ENCODE data around the gene KCNAB1. TPM values are rescaled to one million over a fixed set of nuclear protein-coding genes. Genes with fewer than 3 reads are reported as not detected.
"Not testable (repeated sequence)": the region's sequence is repeated elsewhere in the genome, so short reads cannot be mapped to it uniquely, and the experiment has no call there.

The KCNAB1 gene
- total and polyA plus RNA-seq, 10 of the 15 experiments (the other 5 are each of a cell fraction or from before 2014, with no cell fraction given), result 0.11 to 0.69 (median 0.43) TPM; not detected in 6

DNA sequence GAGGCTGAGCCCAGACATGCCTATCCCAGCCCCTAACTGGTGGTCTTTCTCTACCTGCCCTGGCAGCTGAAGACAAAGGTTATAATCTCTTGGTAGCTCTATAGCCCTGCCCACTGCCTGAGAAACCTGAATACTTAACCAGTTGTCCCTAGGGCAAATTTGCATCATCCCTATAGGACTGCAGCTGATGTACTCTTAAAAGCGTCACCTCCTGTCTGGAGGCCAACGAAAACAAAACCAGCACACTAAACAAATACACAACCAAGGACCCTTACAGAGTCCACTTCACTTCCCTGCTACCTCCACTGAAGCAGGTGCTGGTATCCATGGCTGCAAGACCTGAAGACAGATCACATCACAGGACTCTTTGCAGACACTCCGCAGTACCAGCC lies 98.0 kb downstream of the KCNAB1 start (continued):
- TF ChIP-seq, protein P1, sequence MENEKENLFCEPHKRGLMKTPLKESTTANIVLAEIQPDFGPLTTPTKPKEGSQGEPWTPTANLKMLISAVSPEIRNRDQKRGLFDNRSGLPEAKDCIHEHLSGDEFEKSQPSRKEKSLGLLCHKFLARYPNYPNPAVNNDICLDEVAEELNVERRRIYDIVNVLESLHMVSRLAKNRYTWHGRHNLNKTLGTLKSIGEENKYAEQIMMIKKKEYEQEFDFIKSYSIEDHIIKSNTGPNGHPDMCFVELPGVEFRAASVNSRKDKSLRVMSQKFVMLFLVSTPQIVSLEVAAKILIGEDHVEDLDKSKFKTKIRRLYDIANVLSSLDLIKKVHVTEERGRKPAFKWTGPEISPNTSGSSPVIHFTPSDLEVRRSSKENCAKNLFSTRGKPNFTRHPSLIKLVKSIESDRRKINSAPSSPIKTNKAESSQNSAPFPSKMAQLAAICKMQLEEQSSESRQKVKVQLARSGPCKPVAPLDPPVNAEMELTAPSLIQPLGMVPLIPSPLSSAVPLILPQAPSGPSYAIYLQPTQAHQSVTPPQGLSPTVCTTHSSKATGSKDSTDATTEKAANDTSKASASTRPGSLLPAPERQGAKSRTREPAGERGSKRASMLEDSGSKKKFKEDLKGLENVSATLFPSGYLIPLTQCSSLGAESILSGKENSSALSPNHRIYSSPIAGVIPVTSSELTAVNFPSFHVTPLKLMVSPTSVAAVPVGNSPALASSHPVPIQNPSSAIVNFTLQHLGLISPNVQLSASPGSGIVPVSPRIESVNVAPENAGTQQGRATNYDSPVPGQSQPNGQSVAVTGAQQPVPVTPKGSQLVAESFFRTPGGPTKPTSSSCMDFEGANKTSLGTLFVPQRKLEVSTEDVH (IDR thresholded peaks at IDR 0.05; ENCODE audit: low read depth, partially characterized antibody), result no peak
- no peak for TF ChIP-seq GABPA (IDR thresholded peaks at IDR 0.05; ENCODE audit: low read depth)

DNA sequence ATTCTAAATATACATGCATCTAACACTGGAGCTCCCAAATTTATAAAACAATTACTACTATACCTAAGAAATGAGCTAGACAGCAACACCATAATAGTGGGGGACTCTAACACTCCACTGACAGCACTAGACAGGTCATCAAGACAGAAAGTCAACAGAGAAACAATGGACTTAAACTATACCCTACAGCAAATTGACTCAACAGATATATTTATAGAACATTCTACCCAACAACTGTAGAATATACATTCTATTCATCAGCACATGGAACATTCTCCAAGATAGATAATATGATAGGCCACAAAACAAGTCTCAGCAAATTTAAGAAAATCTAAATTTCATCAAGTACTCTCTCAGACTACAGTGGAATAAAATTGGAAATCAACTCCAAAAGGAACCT lies 102.0 kb downstream of the KCNAB1 start:
- H3K36me3 ChIP-seq (ENCODE audit: control insufficient read depth in 2 of 2, insufficient read depth in 2 of 2, low read length in 1 of 2); in situ Hi-C loops (cut with MboI); H4K20me1 ChIP-seq (ENCODE audit: control insufficient read depth, insufficient read depth); H3K4me2 ChIP-seq (ENCODE audit: control insufficient read depth, insufficient read depth); CTCF ChIA-PET; H3K27ac ChIP-seq (ENCODE audit: control insufficient read depth, insufficient read depth); ATAC-seq; DNase-seq (ENCODE audit: low read depth, low spot score); H3K4me1 ChIP-seq (ENCODE audit: control insufficient read depth, insufficient read depth, low read length); BruUV-seq (replicated peaks); POLR2A ChIA-PET; FAIRE-seq; H3K9me3 ChIP-seq (replicated peaks; ENCODE audit: control insufficient read depth, insufficient read depth, low read length); RAD21 ChIA-PET (ENCODE audit: unreplicated experiment); intact Hi-C loops (cut with micrococcal nuclease; ENCODE audit: unreplicated experiment); H3K27me3 ChIP-seq (replicated peaks in 1 of 2; ENCODE audit: control insufficient read depth in 2 of 2, insufficient read depth in 2 of 2, low read length in 1 of 2); H3K9ac ChIP-seq (ENCODE audit: control insufficient read depth, insufficient read depth, low read length); H3K79me2 ChIP-seq (ENCODE audit: control insufficient read depth, insufficient read depth, low read length); H2AFZ ChIP-seq (ENCODE audit: control insufficient read depth, low read depth, low read length); H3K4me3 ChIP-seq; SMC1A ChIA-PET (ENCODE audit: uncharacterized antibody, unreplicated experiment): not testable (repeated sequence)

- SMC1A ChIA-PET (ENCODE audit: uncharacterized antibody, unreplicated experiment); intact Hi-C loops (cut with micrococcal nuclease; ENCODE audit: unreplicated experiment); ATAC-seq; H3K4me1 ChIP-seq (ENCODE audit: control insufficient read depth, insufficient read depth, low read length); POLR2A ChIA-PET; in situ Hi-C loops (cut with MboI); DNase-seq (ENCODE audit: low read depth, low spot score); H3K27ac ChIP-seq (ENCODE audit: control insufficient read depth, insufficient read depth); RAD21 ChIA-PET (ENCODE audit: unreplicated experiment); H4K20me1 ChIP-seq (ENCODE audit: control insufficient read depth, insufficient read depth); H3K9ac ChIP-seq (ENCODE audit: control insufficient read depth, insufficient read depth, low read length); H3K79me2 ChIP-seq (ENCODE audit: control insufficient read depth, insufficient read depth, low read length); H2AFZ ChIP-seq (ENCODE audit: control insufficient read depth, low read depth, low read length); BruUV-seq (replicated peaks); CTCF ChIA-PET; H3K4me2 ChIP-seq (ENCODE audit: control insufficient read depth, insufficient read depth); H3K27me3 ChIP-seq (replicated peaks in 1 of 2; ENCODE audit: control insufficient read depth in 2 of 2, insufficient read depth in 2 of 2, low read length in 1 of 2); H3K36me3 ChIP-seq (ENCODE audit: control insufficient read depth in 2 of 2, insufficient read depth in 2 of 2, low read length in 1 of 2); H3K4me3 ChIP-seq; H3K9me3 ChIP-seq (replicated peaks; ENCODE audit: control insufficient read depth, insufficient read depth, low read length); FAIRE-seq: not testable (repeated sequence)
- 44% methylated on average over 11 of the region's 23 CpGs for WGBS (ENCODE audit: insufficient coverage, insufficient replicate concordance, low lambda C conversion rate, missing lambda C conversion rate)
Measured at GRCh38 chr3:156224046-156224445, 103.7 kb downstream of the KCNAB1 start.
